Esophagus squamous epithelium (tissue), 5 donors: ENCODE measurements around the gene GJB6. TPM values are rescaled to one million over a fixed set of nuclear protein-coding genes. Genes with fewer than 3 reads are reported as not detected.

Experiments
- DNase-seq: peaks from one replicate; lab custom pipeline; 2025; lab: John Stamatoyannopoulos, UW
- H3K27ac ChIP-seq, 4 donors: fragments of 200-600 bp; sonication (generic); one replicate each; pipeline ENCODE4 v1.5.1; 2016 to 2019; ENCODE audit warnings: mild to moderate bottlenecking in 1 of 4
- H3K27me3 ChIP-seq, 4 donors: fragments of 200-600 bp; sonication (generic); 1 replicate in 3 of 4; 2 replicates in 1 of 4; pipeline versions ENCODE4 v1.5.1 to v1.6.0; 2017 to 2021; ENCODE audit warnings: antibody characterized with exemption in 1 of 4
- H3K36me3 ChIP-seq, 3 donors: fragments of 200-600 bp; sonication (generic); one replicate each; pipeline ENCODE4 v1.5.1; 2016 to 2019
- H3K4me1 ChIP-seq, 3 donors: fragments of 200-600 bp; sonication (generic); one replicate each; pipeline ENCODE4 v1.5.1; 2017 to 2019
- H3K4me3 ChIP-seq, 4 donors: fragments of 200-600 bp; sonication (generic); 1 replicate in 3 of 4; 2 replicates in 1 of 4; pipeline ENCODE4 v1.5.1; 2016 to 2019; ENCODE audit warnings: mild to moderate bottlenecking in 2 of 4, moderate library complexity in 1 of 4
- H3K9me3 ChIP-seq, 3 donors: fragments of 200-600 bp; sonication (generic); one replicate each; pipeline ENCODE4 v1.5.1; 2016 to 2019
- POLR2A ChIP-seq, 4 donors: fragments of 450-650 bp; IDR thresholded peaks; one replicate each; pipeline ENCODE4 v1.6.1; 2017; ENCODE audit warnings: antibody characterized with exemption in 4 of 4, mild to moderate bottlenecking in 4 of 4, moderate library complexity in 3 of 4
- WGBS, 2 donors: methylation state at CpG; one replicate each; pipeline ENCODE4 v1.1.5; 2018; 5-methylcytosine and 5-hydroxymethylcytosine counted together
- intact Hi-C: fragments of 100-400 bp; cut with DNase I; formaldehyde crosslinking; loops from one replicate; pipeline ENCODE4 v1.15.0; 2022
- total RNA-seq, 4 donors: library from RNA; depleted of rRNA; stranded (reverse); fragments of >200 nt; gene quantifications; one replicate each; pipeline ENCODE4 v1.1.0, GENCODE V29; 2016
- TF ChIP-seq, protein P1 (sequence below), 6 experiments: fragments of 450-650 bp in 4 of 6; fragments of 200-600 bp in 2 of 6; sonication (generic) in 2 of 6; IDR thresholded peaks; one replicate each; pipeline ENCODE4 v1.5.1; 2016 to 2019; ENCODE audit warnings: antibody characterized with exemption in 6 of 6, mild to moderate bottlenecking in 4 of 6, moderate library complexity in 4 of 6
- donor health status: DM: yes; HTN: yes; CAD: no.

GJB6 gene
- total RNA-seq, 4 donors from 2014 or later = 147 to 460 (median 386) TPM

DNA sequence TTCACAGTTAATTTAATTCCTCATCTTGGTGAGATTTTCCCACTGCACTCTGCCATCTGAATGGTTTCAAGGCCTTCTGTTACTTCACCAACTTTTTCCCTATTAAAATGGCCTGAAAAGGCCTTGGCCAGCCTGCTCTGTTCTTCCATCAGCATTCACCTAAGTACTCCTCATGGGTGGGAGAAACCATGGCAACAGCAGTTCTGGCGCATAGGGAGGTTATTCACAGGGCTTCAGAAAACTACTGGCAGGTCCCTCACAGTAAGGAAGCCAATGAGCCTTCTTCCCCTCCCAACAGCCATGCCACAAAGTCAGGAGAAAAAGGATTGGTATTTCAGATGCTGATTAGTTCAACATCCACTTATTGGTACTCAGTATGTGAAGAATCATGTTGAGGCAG is 22.2 kb downstream of the GJB6 start:
- peaks cover 0 to 17% (median 0%) of the 10 kb centered on the region in 4 donors for H3K27me3 ChIP-seq
- H3K9me3 ChIP-seq = no peaks in the 10 kb centered on the region
- no peak for DNase-seq
- 75% methylated on average over 1 of the region's 1 CpG; no CpG with 5 or more reads in 1 of the 2 donors for WGBS, 2 donors
- no peak overlapping the region for H3K27ac ChIP-seq
- H3K36me3 ChIP-seq = no peaks in the 10 kb centered on the region
- H3K4me3 ChIP-seq = no peak overlapping the region
- intact Hi-C loops = no loop called here
- TF ChIP-seq, protein P1, sequence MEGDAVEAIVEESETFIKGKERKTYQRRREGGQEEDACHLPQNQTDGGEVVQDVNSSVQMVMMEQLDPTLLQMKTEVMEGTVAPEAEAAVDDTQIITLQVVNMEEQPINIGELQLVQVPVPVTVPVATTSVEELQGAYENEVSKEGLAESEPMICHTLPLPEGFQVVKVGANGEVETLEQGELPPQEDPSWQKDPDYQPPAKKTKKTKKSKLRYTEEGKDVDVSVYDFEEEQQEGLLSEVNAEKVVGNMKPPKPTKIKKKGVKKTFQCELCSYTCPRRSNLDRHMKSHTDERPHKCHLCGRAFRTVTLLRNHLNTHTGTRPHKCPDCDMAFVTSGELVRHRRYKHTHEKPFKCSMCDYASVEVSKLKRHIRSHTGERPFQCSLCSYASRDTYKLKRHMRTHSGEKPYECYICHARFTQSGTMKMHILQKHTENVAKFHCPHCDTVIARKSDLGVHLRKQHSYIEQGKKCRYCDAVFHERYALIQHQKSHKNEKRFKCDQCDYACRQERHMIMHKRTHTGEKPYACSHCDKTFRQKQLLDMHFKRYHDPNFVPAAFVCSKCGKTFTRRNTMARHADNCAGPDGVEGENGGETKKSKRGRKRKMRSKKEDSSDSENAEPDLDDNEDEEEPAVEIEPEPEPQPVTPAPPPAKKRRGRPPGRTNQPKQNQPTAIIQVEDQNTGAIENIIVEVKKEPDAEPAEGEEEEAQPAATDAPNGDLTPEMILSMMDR (IDR thresholded peaks at IDR 0.05) = no peak
- no peak for TF ChIP-seq POLR2A (IDR thresholded peaks at IDR 0.05)
- no peaks in the 10 kb centered on the region for H3K4me1 ChIP-seq

DNA sequence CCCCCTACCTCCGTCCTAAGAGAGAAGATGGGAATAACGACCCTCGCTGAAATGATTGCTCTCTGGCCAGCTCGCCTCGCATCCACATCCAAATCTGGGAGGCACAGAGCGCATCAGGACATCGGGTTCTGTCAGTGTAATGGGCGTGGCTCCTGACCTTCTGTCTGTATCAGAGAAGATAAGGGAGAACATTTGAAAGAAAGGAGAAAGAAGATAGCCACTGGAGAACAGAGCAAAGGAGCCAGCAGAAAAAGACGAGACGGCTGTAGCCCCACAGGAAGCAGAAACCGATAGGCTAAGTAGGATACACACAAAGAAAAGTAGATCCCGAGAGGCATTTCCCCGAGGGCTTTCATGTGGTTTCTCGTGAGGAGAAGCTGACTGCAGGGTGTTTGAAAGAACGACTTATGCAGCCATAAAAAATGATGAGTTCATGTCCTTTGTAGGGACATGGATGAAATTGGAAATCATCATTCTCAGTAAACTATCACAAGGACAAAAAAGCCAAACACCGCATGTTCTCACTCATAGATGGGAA is 25.4 kb downstream of the GJB6 start:
- Histone ChIP-seq H3K4me3 (no peak overlapping the region), H3K27ac (no peak overlapping the region), H3K4me1 (peaks cover 0 to 8% (median 0%) of the 10 kb centered on the region in 3 donors), H3K27me3 (peaks cover 0 to 17% (median 0%) of the 10 kb centered on the region in 4 donors), H3K36me3 (no peaks in the 10 kb centered on the region), H3K9me3 (no peaks in the 10 kb centered on the region)
- TF ChIP-seq, protein P1 (IDR thresholded peaks at IDR 0.05) = no peak
- no peak for TF ChIP-seq POLR2A (IDR thresholded peaks at IDR 0.05)
- intact Hi-C loops = no loop called here
- no peak for DNase-seq
- 67 to 74% methylated on average over 10 to 14 of the region's 16 CpGs for WGBS, 2 donors

DNA sequence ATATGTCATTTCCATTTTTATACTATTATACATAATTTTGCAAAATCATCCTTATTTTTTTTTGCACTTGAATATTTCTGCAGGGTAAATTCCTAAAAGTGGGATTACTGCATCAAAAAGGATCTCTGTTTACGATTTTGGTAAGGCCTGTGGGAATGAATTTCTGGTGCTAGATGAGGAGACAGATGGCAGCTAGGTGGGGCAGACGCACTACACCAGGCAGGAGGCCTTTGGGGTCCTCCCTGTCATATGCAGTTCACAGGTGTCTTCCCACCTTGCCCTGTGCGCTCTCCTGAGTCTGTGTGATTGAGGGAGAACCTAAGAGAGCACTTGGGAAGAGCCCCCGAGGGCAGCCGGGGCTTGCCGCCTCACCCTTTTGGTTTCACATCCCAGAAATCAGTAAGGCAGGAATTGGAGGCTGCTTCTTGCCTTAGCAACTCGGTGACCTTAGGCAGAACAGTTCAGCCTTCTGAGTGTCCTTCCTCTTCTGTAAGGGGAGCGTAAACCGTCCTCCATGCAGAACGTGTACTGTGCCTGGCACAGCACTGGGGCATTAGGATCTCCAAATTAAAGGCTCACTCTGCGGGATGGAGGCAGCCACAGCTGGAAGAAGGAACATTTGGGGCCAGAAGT is 25.9 kb downstream of the GJB6 start:
- no peak overlapping the region for H3K4me3 ChIP-seq
- DNase-seq = no peak
- peaks cover 0 to 17% (median 0%) of the 10 kb centered on the region in 4 donors for H3K27me3 ChIP-seq
- TF ChIP-seq, protein P1 (IDR thresholded peaks at IDR 0.05) = no peak
- TF ChIP-seq POLR2A (IDR thresholded peaks at IDR 0.05) = no peak
- intact Hi-C loops = no loop called here
- WGBS, 2 donors = 53 to 80% methylated on average over 4 to 8 of the region's 11 CpGs
- no peaks in the 10 kb centered on the region for H3K36me3 ChIP-seq
- no peaks in the 10 kb centered on the region for H3K9me3 ChIP-seq
- peaks cover 0 to 8% (median 0%) of the 10 kb centered on the region in 3 donors for H3K4me1 ChIP-seq
- H3K27ac ChIP-seq = no peak overlapping the region

DNA sequence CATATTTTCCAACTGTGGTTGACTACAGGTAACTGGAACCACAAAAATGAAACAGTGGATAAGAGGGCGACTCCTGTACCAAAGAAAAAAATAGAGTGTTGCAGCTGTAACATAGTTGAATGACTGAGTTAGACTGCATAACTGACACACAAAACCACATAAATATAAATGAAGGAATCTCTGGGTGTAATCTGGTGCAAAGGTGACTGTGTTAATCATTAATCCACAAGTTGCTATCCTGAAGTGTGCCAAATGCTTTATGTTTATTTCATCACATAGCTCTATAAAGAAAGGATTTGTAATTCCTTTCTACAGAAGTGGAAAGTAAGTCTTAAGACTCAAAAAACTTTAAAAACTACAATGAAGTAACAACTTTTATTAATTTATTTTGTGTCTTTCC is 33.3 kb downstream of the GJB6 start:
- intact Hi-C loops = no loop called here
- TF ChIP-seq POLR2A (IDR thresholded peaks at IDR 0.05) = no peak
- TF ChIP-seq, protein P1 (IDR thresholded peaks at IDR 0.05) = no peak
- Histone ChIP-seq H3K9me3 (no peaks in the 10 kb centered on the region), H3K36me3 (no peaks in the 10 kb centered on the region), H3K4me1 (peaks cover 0 to 46% (median 14%) of the 10 kb centered on the region in 3 donors), H3K27me3 (peaks cover 0 to 34% (median 7%) of the 10 kb centered on the region in 4 donors), H3K4me3 (no peak overlapping the region), H3K27ac (no peak overlapping the region)
- no peak for DNase-seq
- WGBS, 2 donors = 53 to 68% methylated on average over 1 of the region's 1 CpG

DNA sequence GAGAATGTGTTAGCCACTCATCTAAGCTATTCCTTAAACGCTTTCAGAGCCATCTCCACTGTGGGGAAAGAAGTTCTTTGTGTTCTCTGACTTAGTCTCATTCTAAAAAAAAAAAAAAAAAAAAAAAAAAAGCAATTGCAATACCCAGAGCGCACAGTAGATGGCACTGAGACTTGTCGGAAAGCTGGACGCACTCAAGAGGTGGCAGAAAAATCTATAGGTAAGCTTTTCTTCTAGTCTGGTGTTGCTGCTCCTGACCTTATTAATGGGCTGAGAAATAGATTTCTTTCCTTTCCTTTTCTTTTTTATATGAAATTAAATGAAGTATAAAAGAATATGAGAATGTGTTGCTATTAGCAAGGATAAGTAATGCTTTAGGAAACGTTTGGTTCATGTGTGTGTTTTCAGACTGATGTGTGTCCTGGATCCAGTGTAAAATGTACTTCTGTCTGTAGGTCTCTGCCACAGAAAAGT is 34.7 kb downstream of the GJB6 start:
- intact Hi-C loops = no loop called here
- peaks cover 0 to 48% (median 9%) of the 10 kb centered on the region in 4 donors for H3K27me3 ChIP-seq
- no peaks in the 10 kb centered on the region for H3K9me3 ChIP-seq
- no peak for DNase-seq
- WGBS, 2 donors = 5 to 13% methylated on average over 5 of the region's 5 CpGs
- peak overlapping the region in 1 of 4 donors; percentile 16 for H3K27ac ChIP-seq
- H3K36me3 ChIP-seq = no peaks in the 10 kb centered on the region
- TF ChIP-seq POLR2A (IDR thresholded peaks at IDR 0.05) = no peak
- TF ChIP-seq, protein P1 (IDR thresholded peaks at IDR 0.05) = peak; percentile 39 to 79 (median 62)
- H3K4me3 ChIP-seq = no peak overlapping the region
- H3K4me1 ChIP-seq = peaks cover 7 to 52% (median 23%) of the 10 kb centered on the region in 3 donors
